OCI-LY1 (cell line): Measurements from ENCODE around the gene CAMK2D.

ENCODE experiments used
- H2AFZ ChIP-seq: fragments of 200-600 bp; sonication (generic), shearing (Covaris generic); 2 replicates; pipeline ENCODE4 v1.6.0; 2014; ENCODE audit warnings: antibody characterized with exemption, mild to moderate bottlenecking, low read length
- H3F3A ChIP-seq: fragments of 200-600 bp; sonication (generic), shearing (Covaris generic); 2 replicates; pipeline ENCODE4 v1.6.0; 2014; ENCODE audit warnings: mild to moderate bottlenecking, antibody characterized with exemption, low read length, moderate library complexity; ENCODE audit not compliant: insufficient read depth
- H3K27ac ChIP-seq: fragments of 200-600 bp; sonication (generic); 2 replicates; pipeline ENCODE4 v1.5.1; 2014; ENCODE audit warnings: low read length, mixed run types, mild to moderate bottlenecking, low read depth; ENCODE audit not compliant: poor library complexity, severe bottlenecking
- H3K27me3 ChIP-seq: fragments of 200-600 bp; sonication (generic); 2 replicates; pipeline ENCODE4 v1.6.0; 2014; ENCODE audit warnings: antibody characterized with exemption, mild to moderate bottlenecking, low read length, moderate library complexity; ENCODE audit not compliant: insufficient read depth
- H3K36me3 ChIP-seq: fragments of 200-600 bp; sonication (generic); 2 replicates; pipeline ENCODE4 v1.6.1; 2014; ENCODE audit warnings: mild to moderate bottlenecking, antibody characterized with exemption, low read length, moderate library complexity, mixed read lengths; ENCODE audit not compliant: insufficient read depth
- H3K4me1 ChIP-seq: fragments of 200-600 bp; sonication (generic); 2 replicates; pipeline ENCODE4 v1.5.1; 2014; ENCODE audit warnings: mild to moderate bottlenecking, low read length, moderate library complexity; ENCODE audit not compliant: insufficient read depth, severe bottlenecking
- H3K4me2 ChIP-seq: fragments of 200-600 bp; sonication (generic), shearing (Covaris generic); 2 replicates; pipeline ENCODE4 v1.6.1; 2014; ENCODE audit warnings: low read length
- H3K4me3 ChIP-seq: fragments of 200-600 bp; sonication (generic); 2 replicates; pipeline ENCODE4 v1.5.1; 2014; ENCODE audit warnings: low read length, low read depth, mild to moderate bottlenecking, mixed read lengths; ENCODE audit not compliant: poor library complexity, severe bottlenecking
- H3K79me2 ChIP-seq: fragments of 200-600 bp; shearing (Covaris generic); 2 replicates; pipeline ENCODE4 v1.6.1; 2016; ENCODE audit warnings: mixed run types, low read length, mixed read lengths; ENCODE audit not compliant: insufficient read depth
- H3K9ac ChIP-seq: fragments of 200-600 bp; sonication (generic), shearing (Covaris generic); 2 replicates; pipeline ENCODE4 v1.6.1; 2014; ENCODE audit warnings: mild to moderate bottlenecking, low read length, mixed read lengths
- H3K9me2 ChIP-seq: fragments of 200-600 bp; sonication (generic), shearing (Covaris generic); 2 replicates; pipeline ENCODE4 v1.6.1; 2014; ENCODE audit warnings: low read depth, mild to moderate bottlenecking, low read length, mixed read lengths
- H3K9me3 ChIP-seq: fragments of 200-600 bp; shearing (Covaris generic); 2 replicates; pipeline ENCODE4 v1.6.1; 2014; ENCODE audit warnings: low read length, mixed read lengths
- H4K20me1 ChIP-seq: fragments of 200-600 bp; sonication (generic), shearing (Covaris generic); 2 replicates; pipeline ENCODE4 v1.6.0; 2016; ENCODE audit warnings: mild to moderate bottlenecking, low read length; ENCODE audit not compliant: insufficient read depth
- EZH2 ChIP-seq: fragments of 200-600 bp; sonication (generic), shearing (Covaris generic); IDR thresholded peaks from 2 replicates; pipeline ENCODE4 v1.8.0; 2017; ENCODE audit warnings: borderline replicate concordance, mixed run types, mild to moderate bottlenecking, antibody characterized with exemption, low read length, moderate library complexity, mixed read lengths
- TF ChIP-seq, protein P1 (sequence below): fragments of 200-600 bp; sonication (generic), shearing (Covaris generic); IDR thresholded peaks from 2 replicates; pipeline ENCODE4 v1.5.1; 2017; ENCODE audit warnings: mild to moderate bottlenecking, antibody characterized with exemption, low read length, moderate library complexity, mixed read lengths

The CAMK2D gene

DNA sequence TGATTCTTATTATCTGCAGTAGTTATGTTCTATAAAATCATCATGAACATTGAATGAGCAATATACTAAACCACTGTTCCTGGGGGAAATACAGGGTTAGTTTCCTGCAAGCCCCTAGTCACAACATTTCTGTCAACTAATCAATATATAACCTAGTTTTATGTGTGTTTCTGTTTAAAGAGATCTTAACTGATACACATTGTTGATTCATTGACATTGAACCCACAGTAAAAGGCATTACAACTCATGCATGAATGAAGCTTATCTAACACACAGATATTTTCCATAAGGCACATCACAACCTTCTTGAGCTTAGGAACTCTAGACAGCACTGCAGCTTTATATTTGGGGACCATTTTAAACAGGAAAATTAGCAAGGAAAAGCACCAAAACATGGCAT lies 134.2 kb downstream of the CAMK2D start:
- Histone ChIP-seq H3K4me3 (no peak overlapping the region), H3K9me3 (no peaks in the 10 kb centered on the region), H3K27me3 (no peaks in the 10 kb centered on the region), H3K9ac (peak overlapping the region; percentile 27; the same call in 1 of the 2 replicates), H4K20me1 (no peaks in the 10 kb centered on the region), H3K4me2 (peak overlapping the region; percentile 31; the same call in 1 of the 2 replicates), H2AFZ (no peak overlapping the region), H3K9me2 (no peaks in the 10 kb centered on the region), H3K27ac (peak overlapping the region; percentile 57), H3K36me3 (peaks cover 25% of the 10 kb centered on the region; the same call in 1 of the 2 replicates), H3F3A (no peaks in the 10 kb centered on the region), H3K79me2 (peaks cover 53% of the 10 kb centered on the region), H3K4me1 (peaks cover 87% of the 10 kb centered on the region)
- TF ChIP-seq, protein P1, sequence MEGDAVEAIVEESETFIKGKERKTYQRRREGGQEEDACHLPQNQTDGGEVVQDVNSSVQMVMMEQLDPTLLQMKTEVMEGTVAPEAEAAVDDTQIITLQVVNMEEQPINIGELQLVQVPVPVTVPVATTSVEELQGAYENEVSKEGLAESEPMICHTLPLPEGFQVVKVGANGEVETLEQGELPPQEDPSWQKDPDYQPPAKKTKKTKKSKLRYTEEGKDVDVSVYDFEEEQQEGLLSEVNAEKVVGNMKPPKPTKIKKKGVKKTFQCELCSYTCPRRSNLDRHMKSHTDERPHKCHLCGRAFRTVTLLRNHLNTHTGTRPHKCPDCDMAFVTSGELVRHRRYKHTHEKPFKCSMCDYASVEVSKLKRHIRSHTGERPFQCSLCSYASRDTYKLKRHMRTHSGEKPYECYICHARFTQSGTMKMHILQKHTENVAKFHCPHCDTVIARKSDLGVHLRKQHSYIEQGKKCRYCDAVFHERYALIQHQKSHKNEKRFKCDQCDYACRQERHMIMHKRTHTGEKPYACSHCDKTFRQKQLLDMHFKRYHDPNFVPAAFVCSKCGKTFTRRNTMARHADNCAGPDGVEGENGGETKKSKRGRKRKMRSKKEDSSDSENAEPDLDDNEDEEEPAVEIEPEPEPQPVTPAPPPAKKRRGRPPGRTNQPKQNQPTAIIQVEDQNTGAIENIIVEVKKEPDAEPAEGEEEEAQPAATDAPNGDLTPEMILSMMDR, result no peak
- TF ChIP-seq EZH2, result no peak

DNA sequence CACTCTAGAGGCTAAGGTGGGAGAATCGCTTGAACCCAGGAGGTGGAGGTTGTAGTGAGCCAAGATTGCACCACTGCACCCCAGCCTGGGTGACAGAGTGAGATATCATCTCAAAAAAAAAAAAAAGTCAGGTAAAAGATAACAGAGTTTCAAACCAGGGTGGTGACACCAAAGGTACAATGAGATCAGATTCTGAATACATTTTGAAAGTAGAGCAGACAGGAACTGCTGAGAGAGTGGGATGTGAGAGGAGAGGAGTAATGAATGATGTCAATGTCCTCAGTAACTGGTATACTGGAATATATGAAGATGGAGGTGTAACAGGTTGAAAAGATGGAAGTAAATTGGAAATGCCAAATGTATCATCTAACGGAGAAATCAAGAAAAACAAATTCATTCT lies 135.6 kb downstream of the CAMK2D start:
- TF ChIP-seq, protein P1, result no peak
- no peak for TF ChIP-seq EZH2
- Histone ChIP-seq H3F3A (no peaks in the 10 kb centered on the region), H4K20me1 (no peaks in the 10 kb centered on the region)

DNA sequence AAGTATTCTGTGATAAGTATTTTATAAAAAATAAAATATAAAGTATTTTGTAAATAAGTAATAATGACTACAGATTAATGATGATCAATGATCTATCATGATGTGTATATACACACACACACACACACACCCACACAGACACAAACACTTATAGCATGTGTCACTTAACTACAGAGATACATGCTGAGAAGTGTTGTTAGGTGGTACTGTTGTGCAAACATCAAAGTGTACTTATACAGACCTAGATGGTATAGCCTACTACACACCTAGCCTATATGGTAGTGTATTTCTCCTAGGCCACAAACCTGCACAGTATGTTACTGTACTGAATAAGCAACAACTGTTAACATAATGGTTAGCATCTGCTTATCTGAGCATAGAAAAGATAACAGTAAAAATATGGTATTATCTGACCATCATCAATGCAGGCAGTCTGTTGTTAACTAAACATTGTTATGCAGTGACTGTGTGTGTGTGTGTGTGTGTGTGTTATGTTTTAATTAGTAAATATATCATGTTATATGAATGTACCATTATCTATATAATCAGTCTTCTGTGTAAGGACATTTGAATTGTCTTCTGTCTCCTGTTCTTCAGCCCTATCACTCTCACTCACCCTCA lies 138.2 kb downstream of the CAMK2D start:
- H3K9ac ChIP-seq, result no peak overlapping the region
- H3K79me2 ChIP-seq, result peaks cover 24% of the 10 kb centered on the region
- H3K4me2 ChIP-seq, result no peak overlapping the region
- H3K4me3 ChIP-seq, result no peak overlapping the region
- no peaks in the 10 kb centered on the region for H3K9me2 ChIP-seq
- H2AFZ ChIP-seq, result no peak overlapping the region
- no peaks in the 10 kb centered on the region for H3K9me3 ChIP-seq
- no peaks in the 10 kb centered on the region for H4K20me1 ChIP-seq
- peaks cover 22% of the 10 kb centered on the region; the same call in 1 of the 2 replicates for H3K36me3 ChIP-seq
- peak overlapping the region; percentile 46 for H3K27ac ChIP-seq
- H3F3A ChIP-seq, result no peaks in the 10 kb centered on the region
- H3K27me3 ChIP-seq, result no peaks in the 10 kb centered on the region
- H3K4me1 ChIP-seq, result peaks cover 98% of the 10 kb centered on the region
- TF ChIP-seq, protein P1, result no peak
- TF ChIP-seq EZH2, result no peak

More for the DNA sequence above, 135.6 kb downstream of the CAMK2D start:
- Histone ChIP-seq H3K27ac (peak overlapping the region; percentile 35), H3K9me2 (no peaks in the 10 kb centered on the region), H3K4me1 (peaks cover 98% of the 10 kb centered on the region), H3K9me3 (no peaks in the 10 kb centered on the region), H3K9ac (no peak overlapping the region), H2AFZ (no peak overlapping the region), H3K4me3 (no peak overlapping the region), H3K4me2 (no peak overlapping the region), H3K27me3 (no peaks in the 10 kb centered on the region), H3K79me2 (peaks cover 45% of the 10 kb centered on the region), H3K36me3 (peaks cover 22% of the 10 kb centered on the region; the same call in 1 of the 2 replicates)
